GM19395 (cell line): ENCODE measurements around the gene ALAS1.

Source experiments
- ATAC-seq: cut with Tn5 transposase; IDR thresholded peaks from one replicate; pipeline ENCODE4 v1.9.1; 2021; ENCODE audit warnings: mild to moderate bottlenecking, moderate library complexity; ENCODE audit not compliant: unreplicated experiment

ALAS1 gene

GRCh38 chr3:52220380-52221026 lies 22.5 kb downstream of the ALAS1 start:
- ATAC-seq: peak; percentile 52

DNA sequence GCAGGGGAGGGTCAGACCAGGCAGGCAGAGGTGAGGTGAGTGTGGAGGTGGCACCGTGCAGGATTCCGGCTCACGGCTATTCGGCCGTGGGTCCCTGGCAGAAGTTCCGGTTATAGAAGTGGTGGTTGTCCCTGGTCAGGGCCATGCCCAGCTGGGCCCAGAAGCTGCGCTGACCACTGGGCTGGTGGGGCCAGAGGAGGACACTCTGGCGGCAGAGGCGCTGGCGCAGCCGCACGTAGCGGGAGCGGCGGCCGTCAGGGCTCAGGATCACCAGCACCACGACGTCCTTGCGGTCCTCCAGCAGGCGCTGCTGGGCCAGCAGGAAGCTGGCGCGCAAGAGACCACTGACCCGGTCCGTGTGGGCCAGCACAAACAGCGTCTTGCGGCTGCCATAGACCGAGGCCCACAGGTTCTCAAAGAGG lies 23.2 kb downstream of the ALAS1 start:
- ATAC-seq: no peak

- ATAC-seq: no peak
Observed at GRCh38 chr3:52221563-52222318, 23.8 kb downstream of the ALAS1 start.

- ATAC-seq: no peak
Observed at GRCh38 chr3:52222319-52223221, 24.6 kb downstream of the ALAS1 start.

DNA sequence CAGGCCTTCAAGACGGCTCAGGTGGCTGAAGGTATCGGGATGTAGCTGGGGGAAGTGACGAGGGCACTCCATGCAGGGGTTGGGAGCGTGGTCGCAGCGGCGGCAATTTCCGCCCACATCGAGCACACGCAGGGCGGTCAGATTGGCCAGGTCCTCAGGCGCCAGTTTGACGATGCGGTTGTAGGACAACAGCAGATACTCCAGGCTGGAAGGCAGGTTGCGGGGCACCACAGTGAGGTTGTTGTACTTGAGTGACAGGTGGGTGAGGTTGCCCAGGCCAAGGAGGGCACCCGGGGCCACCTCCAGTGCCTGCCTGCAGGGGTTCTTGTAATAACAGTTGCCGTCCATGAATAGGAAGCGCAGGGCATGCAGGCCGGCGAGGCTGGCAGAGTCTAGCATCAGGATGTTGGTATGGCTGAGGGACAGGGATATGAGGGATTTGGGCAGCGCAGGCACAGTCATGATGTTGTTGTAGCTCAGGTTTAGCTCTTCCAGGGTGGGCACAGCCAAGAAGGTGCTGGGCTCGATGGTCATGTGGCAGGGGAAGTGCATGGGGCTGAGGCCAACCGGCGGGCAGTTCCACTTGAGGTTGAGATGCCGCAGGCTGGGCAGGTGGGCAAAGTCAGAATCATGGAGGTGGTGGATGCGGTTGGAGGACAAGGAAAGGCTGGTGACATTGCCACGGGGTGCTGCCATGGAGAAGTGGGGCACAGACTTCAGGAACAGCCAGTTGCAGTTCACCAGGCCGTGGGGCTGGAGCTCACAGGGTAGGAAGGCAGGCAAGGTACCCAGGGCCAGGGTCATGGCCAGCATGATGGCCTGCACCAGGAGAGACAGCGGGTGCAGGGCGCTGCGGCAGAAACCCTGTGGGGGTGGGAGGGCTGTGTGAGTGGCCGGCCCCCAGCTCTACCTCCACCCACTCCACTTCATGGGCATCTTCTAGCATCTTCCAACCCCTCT lies 25.8 kb downstream of the ALAS1 start:
- ATAC-seq: no peak

- ATAC-seq: peak; percentile 78
Observed at GRCh38 chr3:52225452-52226228, 27.7 kb downstream of the ALAS1 start, which contains the start of gene TLR9. TSS of gene TLR9 (minus strand) at chr3:52225645. CDS start at chr3:52225529, 116 bp downstream.

DNA sequence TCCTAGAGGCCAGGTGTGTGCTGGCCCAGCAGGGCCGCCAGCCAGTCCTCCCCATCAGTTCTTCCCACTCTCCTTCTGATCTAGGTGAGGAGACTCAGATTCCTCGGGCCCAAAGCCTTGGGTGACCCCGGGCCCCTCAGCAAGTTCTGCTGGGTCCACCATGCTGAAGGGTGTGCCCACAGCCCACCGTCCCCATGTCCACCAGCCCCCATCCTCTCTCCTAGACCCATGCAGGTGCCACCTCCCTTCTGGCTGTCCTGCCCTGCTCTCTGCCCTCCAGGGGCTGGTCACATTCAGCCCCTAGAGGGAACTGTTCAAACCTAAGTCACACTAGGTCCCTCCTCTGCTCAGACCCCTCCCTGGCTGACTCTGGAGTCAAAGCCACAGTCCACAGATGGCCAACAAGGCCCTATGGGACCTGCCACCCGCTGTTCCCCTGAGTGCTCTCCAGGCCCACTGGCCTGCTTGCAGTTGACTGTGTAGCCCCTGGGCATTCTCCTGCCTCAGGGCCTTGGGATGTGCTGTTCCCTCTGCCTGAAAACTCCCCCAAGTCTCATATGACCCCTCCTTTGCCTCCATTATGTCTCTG lies 28.4 kb downstream of the ALAS1 start:
- ATAC-seq: peak; percentile 17

DNA sequence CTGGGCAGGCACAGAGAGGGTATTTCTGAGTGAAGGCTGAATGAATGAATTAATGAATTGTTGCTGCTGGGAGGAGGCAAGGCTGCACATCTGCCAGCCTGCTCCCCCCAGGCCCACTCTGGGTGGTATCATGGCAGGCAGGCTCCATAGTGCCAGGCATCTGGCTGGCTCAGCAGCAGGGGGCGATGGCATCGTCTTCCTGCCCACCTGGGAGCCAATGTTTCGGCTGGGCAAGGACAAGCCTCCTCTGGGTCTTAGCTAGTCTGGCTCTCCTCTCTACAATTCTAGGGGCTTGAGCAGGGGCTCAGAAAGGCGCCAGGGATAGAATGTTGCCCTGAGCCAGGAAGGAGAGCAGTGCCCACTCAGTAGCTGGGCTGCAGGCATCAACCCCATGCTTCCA lies 29.2 kb downstream of the ALAS1 start:
- ATAC-seq: no peak

GRCh38 chr3:52227766-52228165 lies 29.8 kb downstream of the ALAS1 start:
- no peak for ATAC-seq

- ATAC-seq: no peak
Observed at GRCh38 chr3:52228266-52228665, 30.3 kb downstream of the ALAS1 start.

- no peak for ATAC-seq
Observed at GRCh38 chr3:52228751-52229291, 30.9 kb downstream of the ALAS1 start.

- no peak for ATAC-seq
Observed at GRCh38 chr3:52229656-52230055, 31.7 kb downstream of the ALAS1 start.

DNA sequence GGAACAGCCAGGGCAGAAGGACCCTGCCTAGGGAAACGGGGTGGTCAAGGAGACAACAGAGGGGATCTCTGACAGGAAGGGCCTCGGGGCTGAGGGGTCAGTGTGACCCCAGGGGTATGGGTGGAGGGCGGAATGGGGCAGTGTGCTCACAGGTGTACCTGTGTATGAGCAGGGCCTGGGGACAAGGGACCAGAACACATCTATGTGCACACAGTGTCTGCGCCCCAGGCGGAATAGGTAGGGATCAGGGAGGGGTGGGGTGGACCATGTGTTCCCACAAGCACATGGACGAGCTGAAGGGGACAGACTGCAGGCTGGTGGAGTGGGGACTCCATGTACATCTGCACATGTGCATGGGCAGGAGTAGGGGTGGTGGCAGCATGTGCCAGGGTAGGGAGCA lies 32.5 kb downstream of the ALAS1 start:
- no peak for ATAC-seq

GRCh38 chr3:52230889-52231499 lies 33.0 kb downstream of the ALAS1 start:
- ATAC-seq: no peak

- ATAC-seq: no peak
Observed at GRCh38 chr3:52231502-52232278, 33.7 kb downstream of the ALAS1 start.

- no peak for ATAC-seq
Observed at GRCh38 chr3:52232279-52233107, 34.5 kb downstream of the ALAS1 start.

DNA sequence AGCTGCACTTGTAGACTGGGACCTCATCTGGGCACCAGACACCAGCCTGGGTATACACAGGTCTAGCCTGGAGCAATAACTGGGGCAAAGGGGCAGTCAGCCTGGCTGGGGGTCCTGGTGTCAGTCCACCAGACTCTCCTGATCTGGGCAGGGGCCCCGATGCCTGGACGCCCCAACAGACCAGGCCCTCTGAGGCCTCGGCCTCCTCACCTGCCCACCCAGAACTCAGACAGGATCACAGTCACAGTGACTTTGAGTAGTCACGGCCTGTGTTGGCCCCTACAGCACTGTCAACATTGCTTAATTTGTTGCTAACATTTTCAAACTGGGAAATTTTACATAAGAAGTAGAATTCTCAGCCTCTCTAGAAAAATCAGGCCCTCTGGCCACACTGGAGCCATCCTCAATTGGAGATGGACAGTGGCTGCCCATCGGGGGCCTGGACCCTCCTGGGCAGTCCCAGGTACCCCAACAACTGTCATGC lies 35.2 kb downstream of the ALAS1 start:
- ATAC-seq: no peak
